T1000 (cell line): ENCODE data around the gene LY6G6D.

Experiments
- DNase-seq: peaks from one replicate; lab custom pipeline; 2025; ENCODE audit warnings: mixed read lengths; lab: John Stamatoyannopoulos, UW

Gene LY6G6D

DNA sequence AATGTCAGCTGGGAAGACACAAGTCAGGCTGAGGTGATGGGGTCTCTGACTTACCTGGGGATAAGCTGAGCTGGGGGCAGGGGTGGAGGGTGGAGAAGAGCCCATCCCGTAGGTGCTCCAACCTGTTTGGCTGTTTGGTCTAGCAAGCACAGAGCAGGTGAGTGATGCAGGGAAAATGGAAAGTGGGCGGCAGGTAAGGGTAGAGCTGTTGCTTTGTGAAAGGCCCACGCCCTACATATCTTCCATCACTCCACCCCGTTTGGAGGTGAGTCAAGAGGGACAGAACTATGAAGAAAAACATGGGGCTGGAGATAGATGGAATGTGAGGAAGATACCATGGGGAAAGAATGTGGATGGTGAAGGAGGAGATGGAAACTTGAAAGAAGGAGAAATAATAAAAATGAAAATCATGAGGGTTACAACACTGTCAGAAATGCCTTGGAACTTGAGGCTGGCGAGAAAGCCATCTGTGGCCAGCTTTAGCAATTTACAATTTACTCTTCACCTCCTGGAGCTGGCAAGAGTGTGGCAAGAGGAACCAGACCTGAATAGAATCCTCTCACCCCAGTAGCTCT is 5.1 kb downstream of the LY6G6D start:
- no peak for DNase-seq

DNA sequence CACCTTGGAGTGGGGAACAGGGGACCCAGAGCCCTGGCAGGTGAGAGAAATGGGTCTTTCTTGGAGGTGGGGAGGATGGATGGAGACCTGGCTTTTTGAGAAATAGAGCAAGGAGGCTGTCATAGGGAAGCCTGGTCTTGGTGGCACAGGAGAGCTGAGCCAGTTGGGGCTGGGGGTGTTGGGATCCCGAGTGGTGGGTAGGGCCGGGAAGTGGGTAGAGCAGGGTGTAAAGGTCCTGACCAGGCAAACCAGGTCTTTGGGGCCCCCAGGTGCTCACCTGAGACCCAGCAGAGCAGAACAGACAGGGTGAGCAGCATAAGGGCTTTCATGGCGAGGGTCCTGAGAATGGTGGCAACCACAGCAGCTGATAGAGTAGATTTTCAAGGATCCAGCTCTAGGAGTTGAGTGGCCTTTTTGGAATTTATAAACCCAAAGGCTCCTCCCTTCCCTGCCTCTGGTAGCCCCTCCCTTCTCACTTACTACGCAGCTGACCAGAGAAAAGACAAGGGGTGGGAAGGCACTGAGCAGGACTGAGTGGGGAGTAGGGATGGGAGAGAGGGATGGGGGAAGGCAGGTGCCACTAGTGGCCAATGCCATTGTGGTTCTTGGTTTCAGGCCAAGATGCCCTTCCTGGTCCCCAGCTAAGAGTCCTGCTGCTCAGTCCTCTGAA is 6.3 kb downstream of the LY6G6D start, which contains the start of gene LY6G6C:
Gene LY6G6C (minus strand): TSS at position 396 of the 670 bp plus-strand sequence. CDS start 67 bp downstream, at position 329.
- DNase-seq: no peak

DNA sequence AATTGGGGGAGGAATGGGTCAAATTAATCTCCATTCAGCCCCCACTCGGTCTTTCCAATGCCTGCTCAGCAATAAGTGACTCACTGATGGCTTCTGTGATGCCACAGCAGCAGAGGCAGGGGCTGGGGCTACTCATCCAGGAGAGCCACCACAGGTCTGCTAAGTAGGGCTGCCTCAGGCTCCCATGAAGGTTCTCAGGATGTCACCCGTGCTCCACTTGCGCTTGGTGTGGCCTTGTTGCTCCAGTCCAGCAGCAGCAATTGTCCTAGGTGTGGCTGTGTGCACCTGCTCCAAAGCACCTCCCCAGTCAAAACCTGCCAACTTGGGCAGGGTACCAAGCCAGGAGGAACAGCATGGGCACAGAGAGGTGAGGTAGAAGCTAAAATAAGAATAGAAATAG is 7.0 kb downstream of the LY6G6D start:
- DNase-seq: no peak

DNA sequence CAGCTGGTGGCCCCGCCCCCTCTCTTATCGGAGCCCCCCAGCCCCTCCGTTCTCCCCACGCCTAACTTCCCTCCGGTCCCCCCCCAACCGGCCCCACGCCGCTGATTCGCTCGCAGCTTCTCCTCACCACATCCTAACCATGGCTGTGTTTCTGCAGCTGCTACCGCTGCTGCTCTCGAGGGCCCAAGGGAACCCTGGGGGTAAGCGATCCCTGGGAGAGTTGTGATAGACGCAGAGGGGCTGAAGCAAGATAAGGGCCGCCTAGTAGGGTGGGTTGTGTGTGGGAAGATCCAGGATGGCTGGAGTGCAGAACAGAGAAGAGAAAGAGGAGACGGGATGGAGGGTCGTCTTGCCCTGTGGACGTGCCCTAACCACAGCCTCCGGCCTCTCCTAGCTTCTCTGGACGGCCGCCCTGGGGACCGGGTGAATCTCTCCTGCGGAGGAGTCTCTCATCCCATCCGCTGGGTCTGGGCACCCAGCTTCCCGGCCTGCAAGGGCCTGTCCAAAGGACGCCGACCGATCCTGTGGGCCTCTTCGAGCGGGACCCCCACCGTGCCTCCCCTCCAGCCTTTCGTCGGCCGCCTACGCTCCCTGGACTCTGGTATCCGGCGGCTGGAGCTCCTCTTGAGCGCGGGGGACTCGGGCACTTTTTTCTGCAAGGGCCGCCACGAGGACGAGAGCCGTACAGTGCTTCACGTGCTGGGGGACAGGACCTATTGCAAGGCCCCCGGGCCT is 8.3 kb downstream of the LY6G6D start, which contains the start of gene MPIG6B:
Gene MPIG6B (plus strand): TSS at position 129 of the 735 bp plus-strand sequence. CDS start 11 bp downstream, at position 140.
- no peak for DNase-seq

DNA sequence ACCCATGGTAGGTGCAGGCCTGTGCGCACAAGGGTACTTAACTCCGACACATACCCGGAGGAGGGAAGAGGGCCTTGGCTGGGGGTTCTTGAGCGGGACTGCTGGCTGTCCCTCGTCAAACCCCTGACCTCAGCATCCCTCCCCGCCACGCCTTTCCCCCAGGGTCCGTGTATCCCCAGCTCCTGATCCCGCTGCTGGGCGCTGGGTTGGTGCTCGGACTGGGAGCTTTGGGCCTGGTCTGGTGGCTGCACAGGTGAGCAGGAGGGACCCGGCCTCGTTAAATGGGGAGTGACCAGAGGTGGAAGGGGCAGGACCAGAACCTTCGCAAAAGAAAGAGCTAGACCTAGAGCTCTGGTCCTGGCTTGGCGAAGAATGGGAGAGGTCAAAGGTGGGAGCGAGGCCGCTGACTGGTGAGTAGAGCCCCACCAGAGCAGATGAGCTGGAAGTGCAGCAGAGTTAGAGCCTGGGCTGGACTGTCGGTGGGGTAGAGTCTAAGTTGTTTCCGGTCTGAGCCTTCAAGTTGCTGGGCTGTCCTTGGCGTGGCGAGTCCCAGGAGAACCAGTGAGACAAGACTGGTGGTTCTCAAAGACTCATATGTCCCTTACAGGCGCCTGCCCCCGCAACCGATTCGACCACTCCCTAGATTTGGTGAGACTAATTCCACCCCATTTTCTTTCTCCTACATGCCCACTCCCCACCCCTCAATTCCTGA is 9.0 kb downstream of the LY6G6D start:
- no peak for DNase-seq

DNA sequence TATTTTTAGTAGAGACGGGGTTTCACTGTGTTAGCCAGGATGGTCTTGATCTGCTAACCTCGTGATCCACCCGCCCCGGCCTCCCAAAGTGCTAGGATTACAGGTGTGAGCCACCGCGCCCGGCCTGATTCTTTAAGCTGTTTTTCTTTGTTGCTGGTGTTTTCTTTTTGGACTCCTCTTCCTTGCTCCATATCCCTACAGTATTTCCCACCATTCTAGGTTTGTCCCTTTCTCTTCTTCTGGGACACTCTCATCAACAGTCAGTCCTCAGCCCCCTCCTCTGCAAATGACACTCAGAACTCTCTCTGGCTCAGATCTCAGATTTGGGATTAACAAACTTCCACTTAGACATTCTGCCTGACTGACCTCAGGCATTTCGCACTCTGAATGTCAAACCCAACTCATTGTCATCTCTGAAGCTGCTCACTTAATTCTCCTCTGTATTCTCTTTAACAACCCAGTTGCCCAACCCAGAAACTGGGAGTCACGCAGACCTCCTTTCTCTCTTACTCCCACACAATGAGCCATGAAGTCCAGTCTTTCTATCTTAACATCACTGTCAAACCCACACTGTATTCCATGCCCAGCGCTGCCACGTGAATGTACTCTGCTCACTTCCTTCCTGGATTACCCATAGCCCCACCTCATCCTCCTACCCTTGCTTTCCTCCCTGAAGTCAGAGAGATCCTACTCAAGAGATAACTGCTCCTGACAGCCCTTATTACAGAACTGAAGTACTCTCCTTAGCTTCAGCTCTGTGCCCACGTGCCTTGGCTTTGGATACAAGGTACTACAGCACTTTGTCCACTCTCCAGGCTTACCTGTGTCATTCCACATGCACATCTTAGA is 10.6 kb downstream of the LY6G6D start:
- no peak for DNase-seq

DNA sequence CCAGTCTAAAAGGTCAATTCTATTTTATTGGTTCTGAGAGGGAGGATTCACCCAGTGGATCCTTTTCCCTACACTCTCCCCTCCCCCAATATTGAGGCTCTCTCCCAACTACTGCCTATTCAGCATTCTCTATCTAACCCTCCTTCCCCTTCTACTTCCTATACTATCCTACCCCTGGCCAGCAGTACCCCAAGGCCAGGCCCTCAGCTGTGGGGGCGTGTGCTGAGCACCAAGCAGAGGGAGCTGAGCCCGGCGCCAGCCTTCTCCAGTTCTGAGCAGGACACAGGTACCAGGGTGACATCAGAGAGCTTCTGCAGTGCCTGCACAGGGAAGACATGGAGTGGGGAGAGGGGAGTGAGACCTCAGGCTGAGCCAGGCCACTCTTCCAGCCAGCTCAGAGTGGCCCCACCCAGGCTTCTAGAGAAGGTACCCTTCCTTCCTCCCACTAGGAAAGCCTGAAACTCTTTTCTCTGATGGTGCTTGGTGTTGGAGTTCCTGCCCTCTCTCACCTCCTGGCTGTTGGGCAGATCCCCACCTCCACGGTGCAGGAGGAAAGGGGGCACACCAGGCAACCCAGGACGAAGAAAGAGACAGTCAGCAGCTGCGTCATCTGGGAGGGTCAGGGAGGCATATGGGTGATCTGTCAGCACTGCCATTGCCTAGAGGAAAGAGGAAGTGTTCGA is 12.0 kb downstream of the LY6G6D start:
- no peak for DNase-seq

DNA sequence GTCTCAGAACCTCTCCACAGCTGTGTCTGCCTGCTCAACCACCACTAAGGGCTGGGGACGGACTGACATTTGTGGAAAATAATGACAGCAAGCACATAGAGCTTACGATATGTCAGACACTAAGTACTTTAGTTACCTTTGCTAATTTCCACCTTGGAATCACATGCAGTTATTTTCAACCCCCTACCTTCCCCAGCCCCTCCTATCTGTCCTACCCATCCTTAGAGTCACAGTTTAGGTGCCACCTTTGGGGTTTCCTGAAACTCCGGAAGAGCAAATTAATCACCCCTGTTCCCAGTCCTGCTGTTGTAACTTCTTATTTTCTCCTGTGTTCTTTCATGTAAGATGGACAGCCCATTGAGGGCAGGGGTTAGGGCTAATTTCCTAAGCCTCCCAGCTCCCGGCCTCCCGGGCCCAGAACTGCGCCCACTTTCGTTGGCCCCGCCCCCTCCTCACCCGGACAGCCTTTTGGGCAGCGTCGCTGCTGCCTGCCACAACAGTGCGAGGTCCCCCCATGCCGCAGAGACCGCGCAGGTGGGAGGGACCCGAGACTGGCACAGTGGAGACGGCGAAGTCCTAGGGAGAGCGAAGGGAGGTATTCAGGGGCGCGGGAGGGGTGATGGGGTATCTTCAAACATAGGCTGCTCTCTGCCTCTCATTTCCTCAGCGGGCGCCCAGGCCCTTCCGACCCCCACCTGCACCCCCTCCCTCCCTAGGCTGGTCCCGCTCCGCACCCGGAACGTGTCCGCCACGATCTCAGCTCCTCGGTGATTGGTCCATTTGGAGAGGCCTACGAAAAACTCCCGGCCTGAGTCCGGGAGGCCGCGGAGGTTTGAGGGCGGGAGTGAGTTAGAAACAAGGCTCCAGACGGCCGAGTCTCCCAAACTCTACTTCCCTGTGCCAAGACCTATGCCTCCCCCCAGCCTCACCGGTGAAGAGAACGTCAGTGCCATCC is 12.8 kb downstream of the LY6G6D start:
- no peak for DNase-seq

DNA sequence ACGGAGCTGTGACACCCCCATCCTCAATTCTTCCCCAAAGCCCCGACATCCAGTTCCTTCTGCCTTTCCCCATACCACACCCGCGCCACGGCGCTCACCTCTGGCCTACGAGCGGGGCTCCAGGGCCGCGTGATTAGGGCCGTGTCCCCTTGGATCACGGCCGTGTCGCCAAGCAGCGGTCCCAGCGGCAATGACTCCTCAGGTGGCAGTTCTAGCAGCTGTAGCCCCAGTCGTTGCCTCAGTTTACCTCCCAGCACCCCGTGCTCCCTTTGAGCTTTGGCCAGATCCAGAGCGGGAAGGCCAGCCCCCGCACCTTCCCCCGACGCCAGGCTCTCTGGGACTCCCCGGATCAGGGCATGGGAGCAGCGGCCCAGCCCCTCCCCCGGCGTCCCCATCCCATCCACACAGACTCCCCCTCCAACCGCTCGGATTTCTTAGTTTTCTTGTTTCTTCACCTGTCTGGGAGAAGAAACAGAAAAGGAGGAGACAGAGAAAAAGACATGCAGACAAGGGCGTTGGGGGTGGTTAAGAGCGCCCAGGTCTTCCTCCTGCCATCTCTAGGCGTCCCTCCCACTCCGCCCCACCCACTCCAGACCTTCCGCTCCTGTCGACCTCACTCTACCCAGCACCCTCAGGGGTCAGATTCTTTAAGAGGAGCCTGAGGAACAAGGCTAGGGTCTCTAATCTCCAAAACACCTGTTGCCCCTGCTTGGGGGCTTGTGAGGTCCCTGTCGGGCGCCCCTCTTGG is 13.8 kb downstream of the LY6G6D start, which contains the start of gene DDAH2:
Gene DDAH2 (minus strand): TSS at position 533 of the 748 bp plus-strand sequence. CDS start 138 bp downstream, at position 395.
- no peak for DNase-seq

DNA sequence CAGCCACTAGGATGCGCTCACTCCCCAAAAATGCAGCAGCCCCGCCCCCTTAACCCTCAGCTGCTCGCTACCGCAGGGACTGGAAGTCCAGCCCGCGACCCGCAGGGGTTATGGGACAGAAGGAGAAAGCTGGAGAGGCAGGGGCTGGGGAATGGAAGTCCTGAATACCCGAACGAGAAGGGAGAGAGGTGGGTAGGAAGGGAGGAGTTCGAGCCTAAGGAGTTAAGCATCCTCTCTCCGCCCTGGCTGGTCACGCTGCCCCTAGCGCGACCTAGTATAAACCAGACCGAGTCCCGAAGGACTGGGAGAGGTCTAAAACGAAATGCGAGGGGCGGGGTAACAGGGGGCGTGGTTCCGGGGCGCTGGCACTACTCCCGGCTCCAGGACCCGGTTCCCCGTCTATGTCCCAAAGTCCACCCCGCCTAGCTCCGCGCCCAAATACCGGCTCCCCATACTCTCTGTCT is 14.4 kb downstream of the LY6G6D start:
- DNase-seq: peak; percentile 85

DNA sequence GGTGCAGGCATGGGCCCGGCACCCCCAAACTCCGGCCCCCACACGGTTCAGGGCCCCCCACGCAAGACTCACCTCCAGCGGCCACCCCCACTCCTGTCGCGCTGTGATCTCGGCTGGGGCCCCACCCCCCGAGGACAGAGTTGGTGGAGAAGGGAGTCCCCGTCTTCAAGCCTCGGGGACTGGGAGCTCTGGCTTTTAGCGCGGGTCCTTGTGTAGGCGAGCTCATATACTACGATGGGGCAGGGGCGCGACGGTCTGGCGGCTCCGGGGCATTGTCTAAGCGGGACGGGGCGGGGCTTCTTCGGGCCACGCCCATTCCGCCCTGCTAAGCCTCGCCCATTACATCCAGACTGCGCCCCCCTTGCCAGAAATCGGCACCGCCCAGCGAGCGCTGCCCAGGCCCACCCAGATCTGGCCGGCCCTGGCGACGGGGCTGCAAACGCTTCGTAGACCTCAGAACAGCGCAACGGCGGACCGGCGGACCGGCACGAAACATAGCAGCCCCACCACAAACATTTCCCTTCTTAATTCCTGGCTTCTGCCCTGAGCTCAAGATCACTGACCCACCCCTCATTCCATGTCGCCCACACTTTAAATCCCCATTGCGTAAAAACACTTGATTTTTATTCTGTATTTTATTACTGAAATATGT is 15.0 kb downstream of the LY6G6D start:
- peak; percentile 82 for DNase-seq

DNA sequence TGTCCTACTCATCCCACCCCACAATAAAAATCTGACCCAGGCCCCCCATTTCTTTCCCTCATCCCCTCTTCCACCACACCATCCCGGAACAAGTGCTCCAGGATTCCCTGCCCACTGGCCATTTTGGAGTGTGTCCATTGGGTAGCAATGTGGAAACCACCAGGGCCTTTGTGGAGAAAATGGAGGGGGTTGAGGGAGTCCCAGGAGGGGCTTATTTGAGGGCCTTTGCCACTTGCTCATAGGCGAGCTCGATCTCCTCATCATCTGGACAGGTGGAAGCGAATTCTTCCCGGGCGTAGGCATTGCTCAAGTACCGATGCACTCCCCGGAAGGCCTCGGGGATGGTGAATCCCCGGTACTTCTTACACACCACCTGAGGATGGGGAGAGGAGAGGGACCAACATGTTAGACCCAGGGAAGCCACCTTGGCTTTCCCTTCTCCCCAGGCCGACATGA is 15.5 kb downstream of the LY6G6D start:
- no peak for DNase-seq

DNA sequence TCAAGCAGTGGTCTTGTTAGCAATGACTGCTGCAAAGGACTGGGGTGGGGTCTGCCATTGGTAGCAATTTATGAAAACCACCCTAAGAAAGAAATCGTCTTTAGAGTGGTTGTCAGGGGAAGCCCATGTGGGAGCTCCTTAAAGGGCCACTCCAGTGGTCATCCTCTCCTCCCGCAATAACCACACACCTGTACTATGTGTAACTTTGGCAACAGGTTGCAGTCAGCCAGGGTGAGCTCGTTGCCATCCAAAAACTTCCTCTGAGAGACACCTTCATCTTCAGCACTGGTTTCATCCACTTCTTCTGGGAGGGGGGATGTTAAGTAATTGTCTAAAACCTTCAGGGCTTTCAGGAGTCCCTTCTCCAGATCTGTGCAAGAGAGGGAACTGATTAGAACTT is 16.9 kb downstream of the LY6G6D start:
- DNase-seq: no peak

DNA sequence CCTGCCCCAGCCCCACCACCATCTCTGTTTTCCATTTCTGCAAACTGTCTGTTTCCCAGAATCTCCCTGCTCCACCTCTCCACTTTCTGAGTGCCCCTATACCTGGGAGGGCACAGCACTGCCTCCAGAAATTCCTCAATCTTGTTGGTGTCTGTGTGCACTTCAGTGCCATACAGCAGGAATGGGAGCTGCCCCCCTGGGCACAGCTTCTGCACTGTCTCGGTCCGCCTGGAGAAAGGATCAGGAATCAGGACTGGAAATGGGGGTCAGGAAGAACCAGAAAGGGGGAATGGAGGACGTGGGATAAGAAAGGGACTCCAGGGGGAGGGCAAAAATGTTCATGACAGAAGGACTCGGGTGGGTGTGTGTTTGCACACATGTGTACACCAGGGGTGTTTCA is 18.6 kb downstream of the LY6G6D start:
- no peak for DNase-seq

DNA sequence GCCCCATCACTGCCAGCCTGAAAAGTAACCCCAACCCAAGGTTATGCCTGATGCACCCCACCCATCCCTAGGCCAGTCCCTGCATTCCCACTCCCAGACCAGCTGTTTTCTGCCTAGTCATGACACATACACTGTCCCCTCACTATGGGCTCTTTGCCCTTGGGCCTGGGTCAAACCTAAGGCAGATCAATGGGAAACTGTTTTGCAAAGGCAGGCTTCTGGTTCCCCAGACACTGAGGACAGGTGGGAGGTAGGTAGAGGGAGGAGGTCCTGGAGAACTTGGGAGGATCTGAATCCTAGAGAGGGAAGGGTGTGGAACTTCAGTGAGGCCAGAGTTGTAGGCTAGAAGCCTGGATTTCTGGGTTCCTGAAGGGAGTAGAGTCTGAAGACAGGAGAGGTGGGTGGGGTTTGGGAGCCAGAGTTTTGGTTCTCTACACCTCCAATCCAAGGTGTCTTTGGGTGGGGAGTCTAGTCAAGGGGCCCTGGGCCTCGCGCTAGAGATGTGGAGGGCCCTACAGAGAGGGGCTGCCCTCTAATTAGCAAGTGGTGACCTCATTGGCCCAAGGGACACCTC is 19.2 kb downstream of the LY6G6D start:
- no peak for DNase-seq

DNA sequence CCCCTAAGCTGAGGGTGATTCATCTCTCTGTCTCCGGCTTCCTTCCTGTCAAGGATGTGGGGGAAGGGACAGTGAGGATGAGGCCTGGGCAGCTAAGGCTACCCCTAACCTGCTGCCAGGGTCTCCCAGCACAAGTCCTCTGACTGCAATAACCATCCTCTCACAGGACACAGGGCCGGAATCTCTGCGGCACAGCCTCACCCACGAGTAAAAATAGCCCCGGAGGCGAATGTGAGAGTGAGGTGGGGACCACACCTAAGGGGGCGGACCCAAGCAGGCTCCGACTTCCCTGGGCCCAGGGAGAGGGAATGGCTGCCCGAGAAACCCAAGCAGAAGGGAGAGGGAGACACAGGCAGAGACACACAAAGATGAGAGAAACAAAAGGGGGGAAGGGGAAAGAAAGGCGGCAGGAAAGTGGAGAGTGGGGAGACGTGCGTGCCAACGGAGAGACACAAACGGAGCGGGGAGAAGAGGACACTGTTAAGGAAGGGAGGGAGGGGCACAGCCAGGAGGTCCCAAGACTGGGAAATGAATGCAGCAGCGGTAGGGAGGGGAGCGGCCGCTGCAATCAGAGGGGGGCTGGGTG is 19.8 kb downstream of the LY6G6D start:
- peak; percentile 44 for DNase-seq

DNA sequence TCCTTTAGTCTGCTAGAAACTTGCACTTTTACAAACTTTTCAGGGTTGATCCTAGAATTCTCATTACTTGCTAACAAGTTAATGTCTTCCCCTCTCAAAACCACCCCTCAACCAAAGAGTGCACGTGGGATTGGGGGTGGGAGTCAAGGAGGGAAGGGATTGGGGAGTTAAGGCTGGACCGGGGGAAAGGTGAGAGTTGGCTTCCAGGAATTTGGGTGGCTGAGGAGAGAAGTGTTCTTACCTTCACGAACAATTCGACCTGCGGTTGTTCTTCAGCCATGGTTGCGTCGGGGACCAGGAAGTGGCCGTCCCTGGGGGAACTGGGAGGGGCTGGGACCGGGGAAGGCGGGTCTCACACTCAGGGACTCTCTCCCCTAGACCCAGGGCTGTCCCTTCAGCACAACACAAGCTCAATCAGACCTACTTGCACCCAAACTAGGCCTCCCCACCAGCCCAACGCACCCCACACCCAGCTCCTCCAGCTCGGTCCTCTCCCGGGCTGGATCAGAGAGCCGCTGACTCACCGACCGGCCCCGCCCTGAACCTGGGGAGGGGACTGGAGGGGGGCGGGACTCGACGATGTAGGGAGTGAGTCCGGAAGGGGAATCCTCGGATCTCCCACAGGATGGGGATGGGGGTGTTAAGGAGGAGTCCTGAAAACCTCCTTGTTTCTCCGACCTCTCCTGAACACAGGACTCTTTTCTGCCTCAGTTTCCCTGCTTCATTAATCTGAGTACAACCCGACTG is 21.0 kb downstream of the LY6G6D start, which contains the start of gene CLIC1:
Gene CLIC1 (minus strand): TSS at position 510 of the 747 bp plus-strand sequence. CDS start 230 bp downstream, at position 280.
- peak; percentile 58 for DNase-seq
